SK-N-SH treated with all-trans-retinoic acid at 6 μM for 48 hours (cell line): ENCODE measurements around the gene THSD8.

ENCODE experiments used
- ATAC-seq: fragments of 200-7000 bp; cut with Tn5 transposase; 3 replicates; pipeline ENCODE4 v1.9.1; 2020; ENCODE audit warnings: mild to moderate bottlenecking, moderate library complexity
- ARNTL ChIP-seq: fragments of 450-650 bp; formaldehyde crosslinking; IDR thresholded peaks from 2 replicates; pipeline ENCODE4 v1.5.0; 2020; ENCODE audit warnings: low read depth, mild to moderate bottlenecking, moderate library complexity, borderline replicate concordance
- BACH2 ChIP-seq: fragments of 250-450 bp; sonication (Bioruptor Pico); IDR thresholded peaks from 2 replicates; pipeline ENCODE4 v1.9.0; 2021; ENCODE audit warnings: mild to moderate bottlenecking, borderline replicate concordance
- CREB5 ChIP-seq: fragments of 250-450 bp; sonication (Bioruptor Pico); IDR thresholded peaks from 2 replicates; pipeline ENCODE4 v1.5.1; 2020; ENCODE audit warnings: low read depth, mild to moderate bottlenecking, moderate library complexity
- CSDC2 ChIP-seq: fragments of 250-450 bp; sonication (Bioruptor Pico); IDR thresholded peaks from 2 replicates; pipeline ENCODE4 v1.5.0; 2020; ENCODE audit warnings: mild to moderate bottlenecking, moderate library complexity
- ESRRG ChIP-seq: fragments of 250-450 bp; sonication (Bioruptor Pico); IDR thresholded peaks from 2 replicates; pipeline ENCODE4 v1.6.1; 2021; ENCODE audit warnings: mild to moderate bottlenecking
- GLIS3 ChIP-seq: fragments of 250-450 bp; sonication (Bioruptor Pico); IDR thresholded peaks from 2 replicates; pipeline ENCODE4 v1.5.0; 2020; ENCODE audit warnings: mild to moderate bottlenecking, moderate library complexity
- ISL1 ChIP-seq: fragments of 250-450 bp; sonication (Bioruptor Pico); IDR thresholded peaks from 2 replicates; pipeline ENCODE4 v2.1.2; 2022; ENCODE audit warnings: mild to moderate bottlenecking, moderate library complexity
- OSR1 ChIP-seq: fragments of 250-450 bp; sonication (Bioruptor Pico); IDR thresholded peaks from 2 replicates; pipeline ENCODE4 v1.8.0; 2022; ENCODE audit warnings: moderate library complexity, mild to moderate bottlenecking, inconsistent platforms
- PATZ1 ChIP-seq: fragments of 250-450 bp; sonication (Bioruptor Pico); IDR thresholded peaks from 2 replicates; pipeline ENCODE4 v1.8.0; 2020; ENCODE audit warnings: mild to moderate bottlenecking, moderate library complexity, borderline replicate concordance
- POU6F1 ChIP-seq: fragments of 250-450 bp; sonication (Bioruptor Pico); IDR thresholded peaks from 2 replicates; pipeline ENCODE4 v1.8.0; 2021; ENCODE audit warnings: low read depth, mild to moderate bottlenecking, moderate library complexity, borderline replicate concordance
- TCF4 ChIP-seq: fragments of 250-450 bp; sonication (Bioruptor Pico); IDR thresholded peaks from 2 replicates; pipeline ENCODE4 v1.8.0; 2021; ENCODE audit warnings: mild to moderate bottlenecking, moderate library complexity, borderline replicate concordance
- TOX ChIP-seq: fragments of 250-450 bp; sonication (Bioruptor Pico); IDR thresholded peaks from 2 replicates; pipeline ENCODE4 v1.8.0; 2021; ENCODE audit warnings: mild to moderate bottlenecking, moderate library complexity, borderline replicate concordance
- ZC3H10 ChIP-seq: fragments of 250-450 bp; sonication (Bioruptor Pico); IDR thresholded peaks from 2 replicates; pipeline ENCODE4 v1.5.1; 2021; ENCODE audit warnings: mild to moderate bottlenecking, moderate library complexity
- ZFP3 ChIP-seq: fragments of 250-450 bp; sonication (Bioruptor Pico); IDR thresholded peaks from 2 replicates; pipeline ENCODE4 v1.5.0; 2020; ENCODE audit warnings: mild to moderate bottlenecking, moderate library complexity
- ZFP30 ChIP-seq: fragments of 450-650 bp; formaldehyde crosslinking; IDR thresholded peaks from 2 replicates; pipeline ENCODE4 v1.5.0; 2022; ENCODE audit warnings: mild to moderate bottlenecking, moderate library complexity
- ZNF565 ChIP-seq: fragments of 450-650 bp; formaldehyde crosslinking; conservative IDR thresholded peaks from 2 replicates; pipeline ENCODE4 v1.5.0; 2020; ENCODE audit warnings: low read depth, mild to moderate bottlenecking, moderate library complexity
- ZNF70 ChIP-seq: fragments of 450-650 bp; formaldehyde crosslinking; IDR thresholded peaks from 2 replicates; pipeline ENCODE4 v1.5.0; 2020; ENCODE audit warnings: mild to moderate bottlenecking, moderate library complexity
- ZNF8 ChIP-seq: fragments of 450-650 bp; formaldehyde crosslinking; IDR thresholded peaks from 2 replicates; pipeline ENCODE4 v1.5.0; 2020; ENCODE audit warnings: mild to moderate bottlenecking, moderate library complexity
- TF ChIP-seq, protein P1 (sequence below): fragments of 250-450 bp; sonication (Bioruptor Pico); IDR thresholded peaks from 2 replicates; pipeline ENCODE4 v1.5.1; 2021; ENCODE audit warnings: mild to moderate bottlenecking, moderate library complexity
- TF ChIP-seq, protein P2 (sequence below): fragments of 250-450 bp; sonication (Bioruptor Pico); IDR thresholded peaks from 2 replicates; pipeline ENCODE4 v1.5.0; 2020; ENCODE audit warnings: mild to moderate bottlenecking, moderate library complexity

THSD8 gene

GRCh38 chr19:12759686-12760085, 42.2 kb upstream of the THSD8 start (continued):
- TF ChIP-seq ZNF70 (CRISPR knock-in tag): no peak
- no peak for TF ChIP-seq ISL1 (CRISPR knock-in tag)

- no peak for ATAC-seq
- TF ChIP-seq ZNF8 (CRISPR knock-in tag) (no peak), OSR1 (CRISPR knock-in tag) (no peak), ZFP30 (CRISPR knock-in tag) (no peak), ZNF565 (CRISPR knock-in tag) (no peak), ZFP3 (no peak), POU6F1 (CRISPR knock-in tag) (no peak), CSDC2 (no peak), TOX (CRISPR knock-in tag) (no peak), ZC3H10 (CRISPR knock-in tag) (no peak), PATZ1 (CRISPR knock-in tag) (no peak), ESRRG (CRISPR knock-in tag) (no peak), TCF4 (CRISPR knock-in tag) (no peak), ZNF70 (CRISPR knock-in tag) (no peak), ARNTL (CRISPR knock-in tag) (no peak), GLIS3 (CRISPR knock-in tag) (no peak)
- TF ChIP-seq, protein P1, sequence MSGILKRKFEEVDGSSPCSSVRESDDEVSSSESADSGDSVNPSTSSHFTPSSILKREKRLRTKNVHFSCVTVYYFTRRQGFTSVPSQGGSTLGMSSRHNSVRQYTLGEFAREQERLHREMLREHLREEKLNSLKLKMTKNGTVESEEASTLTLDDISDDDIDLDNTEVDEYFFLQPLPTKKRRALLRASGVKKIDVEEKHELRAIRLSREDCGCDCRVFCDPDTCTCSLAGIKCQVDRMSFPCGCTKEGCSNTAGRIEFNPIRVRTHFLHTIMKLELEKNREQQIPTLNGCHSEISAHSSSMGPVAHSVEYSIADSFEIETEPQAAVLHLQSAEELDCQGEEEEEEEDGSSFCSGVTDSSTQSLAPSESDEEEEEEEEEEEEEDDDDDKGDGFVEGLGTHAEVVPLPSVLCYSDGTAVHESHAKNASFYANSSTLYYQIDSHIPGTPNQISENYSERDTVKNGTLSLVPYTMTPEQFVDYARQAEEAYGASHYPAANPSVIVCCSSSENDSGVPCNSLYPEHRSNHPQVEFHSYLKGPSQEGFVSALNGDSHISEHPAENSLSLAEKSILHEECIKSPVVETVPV: no peak
- TF ChIP-seq, protein P2, sequence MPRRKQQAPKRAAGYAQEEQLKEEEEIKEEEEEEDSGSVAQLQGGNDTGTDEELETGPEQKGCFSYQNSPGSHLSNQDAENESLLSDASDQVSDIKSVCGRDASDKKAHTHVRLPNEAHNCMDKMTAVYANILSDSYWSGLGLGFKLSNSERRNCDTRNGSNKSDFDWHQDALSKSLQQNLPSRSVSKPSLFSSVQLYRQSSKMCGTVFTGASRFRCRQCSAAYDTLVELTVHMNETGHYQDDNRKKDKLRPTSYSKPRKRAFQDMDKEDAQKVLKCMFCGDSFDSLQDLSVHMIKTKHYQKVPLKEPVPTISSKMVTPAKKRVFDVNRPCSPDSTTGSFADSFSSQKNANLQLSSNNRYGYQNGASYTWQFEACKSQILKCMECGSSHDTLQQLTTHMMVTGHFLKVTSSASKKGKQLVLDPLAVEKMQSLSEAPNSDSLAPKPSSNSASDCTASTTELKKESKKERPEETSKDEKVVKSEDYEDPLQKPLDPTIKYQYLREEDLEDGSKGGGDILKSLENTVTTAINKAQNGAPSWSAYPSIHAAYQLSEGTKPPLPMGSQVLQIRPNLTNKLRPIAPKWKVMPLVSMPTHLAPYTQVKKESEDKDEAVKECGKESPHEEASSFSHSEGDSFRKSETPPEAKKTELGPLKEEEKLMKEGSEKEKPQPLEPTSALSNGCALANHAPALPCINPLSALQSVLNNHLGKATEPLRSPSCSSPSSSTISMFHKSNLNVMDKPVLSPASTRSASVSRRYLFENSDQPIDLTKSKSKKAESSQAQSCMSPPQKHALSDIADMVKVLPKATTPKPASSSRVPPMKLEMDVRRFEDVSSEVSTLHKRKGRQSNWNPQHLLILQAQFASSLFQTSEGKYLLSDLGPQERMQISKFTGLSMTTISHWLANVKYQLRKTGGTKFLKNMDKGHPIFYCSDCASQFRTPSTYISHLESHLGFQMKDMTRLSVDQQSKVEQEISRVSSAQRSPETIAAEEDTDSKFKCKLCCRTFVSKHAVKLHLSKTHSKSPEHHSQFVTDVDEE: no peak
These were observed 38.8 kb upstream of the THSD8 start for GRCh38 chr19:12763100-12763499.

DNA sequence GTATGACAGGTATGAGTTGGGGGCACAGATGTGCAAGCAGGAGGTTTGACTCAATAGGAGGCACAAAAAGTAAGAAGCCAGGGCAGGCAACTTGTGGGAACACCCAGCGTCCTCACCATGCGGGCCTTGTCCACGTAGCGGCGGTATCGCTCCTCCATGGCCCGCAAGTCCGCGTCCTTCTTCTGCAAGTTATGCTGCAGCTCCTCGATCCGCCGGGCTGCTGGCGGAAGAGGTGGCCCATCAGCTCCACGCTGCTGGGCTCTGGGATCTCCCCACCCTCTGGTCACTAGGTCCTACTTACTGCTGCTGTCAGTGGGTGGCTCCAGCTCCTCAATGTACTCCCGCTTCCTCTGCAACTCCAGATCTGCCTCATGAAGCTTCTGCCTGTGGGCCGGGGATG, 37.2 kb upstream of the THSD8 start:
- no peak for TF ChIP-seq ARNTL (CRISPR knock-in tag)
- no peak for TF ChIP-seq ISL1 (CRISPR knock-in tag)
- TF ChIP-seq BACH2 (CRISPR knock-in tag): no peak
- no peak for TF ChIP-seq ZNF565 (CRISPR knock-in tag)
- no peak for TF ChIP-seq ZC3H10 (CRISPR knock-in tag)
- TF ChIP-seq POU6F1 (CRISPR knock-in tag): no peak
- no peak for TF ChIP-seq CSDC2
- TF ChIP-seq CREB5 (CRISPR knock-in tag): no peak
- TF ChIP-seq TCF4 (CRISPR knock-in tag): no peak
- TF ChIP-seq, all 23 proteins: peak for 0
- ATAC-seq: no peak
